ENCODE results near the gene TTC39C. TPM values are rescaled to one million over a fixed set of nuclear protein-coding genes. Genes with fewer than 3 reads are reported as not detected.
"Not testable (repeated sequence)": the region's sequence is repeated elsewhere in the genome, so short reads cannot be mapped to it uniquely, and the experiment has no call there.

TTC39C gene
- total and polyA plus RNA-seq, 4 donors: 12.2 to 31.7 (median 18.3) TPM

DNA sequence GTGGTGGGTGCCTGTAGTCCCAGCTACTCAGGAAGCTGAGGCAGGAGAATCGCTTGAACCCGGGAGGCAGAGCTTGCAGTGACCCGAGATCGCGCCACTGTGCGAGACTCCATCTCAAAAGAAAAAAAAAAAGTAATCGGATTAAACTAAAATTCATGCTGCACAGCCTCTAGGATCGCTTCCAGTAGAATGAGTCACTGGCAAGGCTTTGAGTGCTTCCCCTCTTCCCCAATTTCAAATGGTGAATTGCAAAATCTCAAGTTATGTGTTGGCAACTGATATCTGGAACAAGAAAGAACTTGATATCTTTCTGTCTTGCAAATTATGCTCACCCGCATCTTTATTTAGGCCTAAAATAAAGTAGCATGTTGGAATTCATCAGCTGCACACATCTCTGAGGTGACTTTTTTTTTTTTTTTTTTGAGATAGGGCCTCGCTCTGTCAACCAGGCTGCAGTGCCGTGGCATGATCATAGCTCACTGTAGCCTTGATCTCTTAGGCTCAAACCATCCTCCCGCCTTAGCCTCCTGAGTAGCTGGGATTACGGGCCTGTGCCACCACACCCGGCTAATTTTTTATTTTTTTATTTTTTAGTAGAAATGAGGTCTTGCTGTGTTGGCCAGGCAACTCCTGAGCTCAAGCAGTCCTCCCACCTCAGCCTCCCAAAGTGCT is 12.7 kb downstream of the TTC39C start:
- H3K27me3 ChIP-seq (ENCODE audit: control insufficient read depth, insufficient read depth, low read length): no peaks in the 10 kb centered on the region
- no peak for DNase-seq (ENCODE audit: low read depth in 4 of 6, low spot score in 6 of 6)
- 96% methylated on average over 9 of the region's 14 CpGs for WGBS (ENCODE audit: insufficient coverage)

DNA sequence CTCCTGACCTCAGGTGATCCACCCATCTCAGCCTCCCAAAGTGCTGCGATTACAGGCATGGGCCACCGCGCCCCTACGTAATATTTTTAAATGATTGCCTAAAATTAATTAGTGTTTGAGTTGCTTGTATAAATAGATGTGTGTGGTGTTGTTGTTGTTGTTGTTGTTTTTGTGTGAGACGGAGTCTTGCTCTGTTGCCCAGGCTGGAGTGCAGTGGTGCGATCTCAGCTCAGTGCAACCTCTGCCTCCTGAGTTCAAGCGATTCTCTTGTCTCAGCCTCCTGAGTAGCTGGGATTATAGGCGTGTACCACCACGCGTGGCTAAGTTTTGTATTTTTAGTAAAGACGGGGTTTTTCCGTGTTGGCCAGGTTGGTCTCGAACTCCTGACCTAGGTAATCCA is 14.4 kb downstream of the TTC39C start:
- not testable (repeated sequence) for H3K9me3 ChIP-seq (ENCODE audit: control insufficient read depth, insufficient read depth, low read length); H3K27me3 ChIP-seq (ENCODE audit: control insufficient read depth, insufficient read depth, low read length); H3K4me3 ChIP-seq (ENCODE audit: low read depth, low read length); DNase-seq (ENCODE audit: low read depth in 4 of 6, low spot score in 6 of 6); H3K4me1 ChIP-seq (ENCODE audit: control insufficient read depth, insufficient read depth, low read length); H3K36me3 ChIP-seq (ENCODE audit: control insufficient read depth, insufficient read depth, low read length); H3K27ac ChIP-seq (ENCODE audit: low read depth, low read length)
- 99% methylated on average over 9 of the region's 13 CpGs for WGBS (ENCODE audit: insufficient coverage)

More for the DNA sequence above, 12.7 kb downstream of the TTC39C start:
- Histone ChIP-seq H3K4me1 (ENCODE audit: control insufficient read depth, insufficient read depth, low read length) (peaks cover 3% of the 10 kb centered on the region), H3K9me3 (ENCODE audit: control insufficient read depth, insufficient read depth, low read length) (no peaks in the 10 kb centered on the region), H3K27ac (ENCODE audit: low read depth, low read length) (no peak overlapping the region), H3K4me3 (ENCODE audit: low read depth, low read length) (no peak overlapping the region), H3K36me3 (ENCODE audit: control insufficient read depth, insufficient read depth, low read length) (peaks cover 6% of the 10 kb centered on the region)

DNA sequence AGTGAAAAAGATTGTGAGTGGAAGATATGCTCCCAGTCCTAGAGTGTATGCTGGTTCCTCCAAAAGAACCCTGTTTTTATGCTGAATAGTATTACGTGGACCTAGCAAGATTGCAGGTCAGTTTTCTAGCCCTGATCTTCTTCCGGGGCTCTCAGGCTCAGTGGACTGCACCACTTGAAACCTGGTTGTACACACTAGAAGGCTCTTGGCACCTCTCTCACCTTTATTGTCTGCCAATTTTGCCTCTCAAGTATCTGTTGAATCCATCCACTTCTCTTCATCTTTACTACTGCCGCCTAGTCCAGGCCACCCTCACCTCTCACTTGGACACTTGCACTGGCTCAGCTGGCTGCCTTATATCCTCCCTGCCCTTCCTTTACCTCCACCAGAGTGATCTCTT is 16.8 kb downstream of the TTC39C start:
- Histone ChIP-seq H3K36me3 (ENCODE audit: control insufficient read depth, insufficient read depth, low read length) (no peaks in the 10 kb centered on the region), H3K4me3 (ENCODE audit: low read depth, low read length) (no peak overlapping the region), H3K27ac (ENCODE audit: low read depth, low read length) (no peak overlapping the region), H3K4me1 (ENCODE audit: control insufficient read depth, insufficient read depth, low read length) (no peaks in the 10 kb centered on the region), H3K27me3 (ENCODE audit: control insufficient read depth, insufficient read depth, low read length) (no peaks in the 10 kb centered on the region), H3K9me3 (ENCODE audit: control insufficient read depth, insufficient read depth, low read length) (no peaks in the 10 kb centered on the region)
- WGBS (ENCODE audit: insufficient coverage): 70% methylated on average over 3 of the region's 3 CpGs
- no peak for DNase-seq (ENCODE audit: low read depth in 4 of 6, low spot score in 6 of 6)

DNA sequence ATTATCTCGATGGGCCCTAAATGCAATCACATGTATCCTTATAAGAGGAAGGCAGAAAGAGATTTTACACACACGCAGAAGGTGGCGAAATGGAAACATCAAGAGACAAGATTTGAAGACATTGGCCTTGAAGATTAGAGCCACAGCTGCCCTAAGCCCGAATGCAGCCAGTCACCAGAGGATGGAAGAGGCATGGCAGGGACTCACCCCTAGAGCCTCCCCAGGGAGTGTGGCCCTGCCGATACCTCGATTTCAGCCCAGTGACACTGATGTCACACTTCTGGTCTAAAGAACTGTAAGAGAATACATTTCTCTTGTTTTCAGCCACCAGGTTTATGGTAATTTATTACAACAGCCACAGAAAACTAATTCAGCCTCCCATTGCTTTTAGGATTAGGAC is 17.4 kb downstream of the TTC39C start:
- H3K9me3 ChIP-seq (ENCODE audit: control insufficient read depth, insufficient read depth, low read length): no peaks in the 10 kb centered on the region
- H3K27ac ChIP-seq (ENCODE audit: low read depth, low read length): no peak overlapping the region
- no peaks in the 10 kb centered on the region for H3K4me1 ChIP-seq (ENCODE audit: control insufficient read depth, insufficient read depth, low read length)
- no peak for DNase-seq (ENCODE audit: low read depth in 4 of 6, low spot score in 6 of 6)
- H3K27me3 ChIP-seq (ENCODE audit: control insufficient read depth, insufficient read depth, low read length): no peaks in the 10 kb centered on the region
- 80% methylated on average over 1 of the region's 6 CpGs for WGBS (ENCODE audit: insufficient coverage)
- H3K36me3 ChIP-seq (ENCODE audit: control insufficient read depth, insufficient read depth, low read length): no peaks in the 10 kb centered on the region
- no peak overlapping the region for H3K4me3 ChIP-seq (ENCODE audit: low read depth, low read length)

DNA sequence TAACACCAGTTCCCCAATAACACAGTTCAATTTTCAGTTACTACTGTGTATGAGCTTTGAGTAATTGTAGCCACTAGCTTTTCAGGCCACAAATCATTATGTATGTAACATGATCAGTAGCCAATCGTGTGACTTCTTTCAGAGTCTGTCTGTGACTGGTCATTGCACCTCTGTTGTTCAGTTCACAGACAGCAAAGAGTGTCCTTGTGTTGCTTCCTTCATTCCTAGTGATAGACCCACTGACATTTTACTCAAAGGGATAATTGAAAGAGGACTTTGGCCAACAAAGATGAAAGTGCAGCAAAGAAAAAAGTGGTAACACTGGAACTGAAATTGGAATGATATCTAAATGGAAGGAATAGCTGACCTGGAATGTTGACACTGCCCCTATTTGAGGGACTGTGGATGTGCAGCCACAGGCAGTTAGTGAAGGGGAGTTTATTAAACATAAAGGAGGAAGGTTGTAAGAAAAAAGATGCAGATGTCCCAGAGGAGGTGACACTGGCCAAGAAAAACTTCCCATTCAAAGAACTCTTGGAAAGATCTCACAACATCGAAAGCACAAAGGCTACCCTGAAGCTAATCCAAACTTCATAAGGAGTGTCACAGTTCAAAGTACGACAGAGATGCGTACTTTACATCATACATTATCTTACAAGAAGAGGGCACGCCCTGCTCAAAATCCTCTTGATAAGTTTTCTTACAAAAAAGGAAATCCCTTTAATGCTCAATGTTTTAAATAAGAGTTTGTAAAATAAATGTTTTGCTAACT is 19.3 kb downstream of the TTC39C start:
- WGBS (ENCODE audit: insufficient coverage): 81% methylated on average over 2 of the region's 5 CpGs

DNA sequence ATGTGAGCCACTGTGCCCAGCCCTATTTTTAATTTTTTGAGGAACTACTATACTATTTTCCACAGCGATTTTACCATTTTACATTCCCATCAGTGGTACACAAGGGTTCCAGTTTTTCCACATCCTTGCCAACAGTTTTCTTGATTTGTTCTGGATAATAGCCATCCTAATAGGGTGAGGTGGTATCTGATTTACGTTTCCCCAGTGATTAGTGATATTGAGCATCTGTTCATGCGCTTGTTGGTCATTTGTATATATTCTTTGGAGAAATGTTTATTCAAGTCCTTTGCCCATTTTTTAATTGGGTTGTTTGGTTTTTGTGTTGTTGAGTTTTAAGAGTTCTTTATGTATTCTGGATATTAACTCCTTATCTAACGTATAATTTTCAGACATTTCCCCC is 20.8 kb downstream of the TTC39C start:
- no peaks in the 10 kb centered on the region for H3K9me3 ChIP-seq (ENCODE audit: control insufficient read depth, insufficient read depth, low read length)
- H3K4me3 ChIP-seq (ENCODE audit: low read depth, low read length): no peak overlapping the region
- H3K27me3 ChIP-seq (ENCODE audit: control insufficient read depth, insufficient read depth, low read length): no peaks in the 10 kb centered on the region
- H3K4me1 ChIP-seq (ENCODE audit: control insufficient read depth, insufficient read depth, low read length): no peaks in the 10 kb centered on the region
- DNase-seq (ENCODE audit: low read depth in 4 of 6, low spot score in 6 of 6): no peak
- no peaks in the 10 kb centered on the region for H3K36me3 ChIP-seq (ENCODE audit: control insufficient read depth, insufficient read depth, low read length)
- no peak overlapping the region for H3K27ac ChIP-seq (ENCODE audit: low read depth, low read length)
- no CpG with 5 or more reads among the region's 4 CpGs for WGBS (ENCODE audit: insufficient coverage)

More for the DNA sequence above, 19.3 kb downstream of the TTC39C start:
- no peak overlapping the region for H3K27ac ChIP-seq (ENCODE audit: low read depth, low read length)
- no peak overlapping the region for H3K4me3 ChIP-seq (ENCODE audit: low read depth, low read length)
- no peaks in the 10 kb centered on the region for H3K27me3 ChIP-seq (ENCODE audit: control insufficient read depth, insufficient read depth, low read length)
- DNase-seq (ENCODE audit: low read depth in 4 of 6, low spot score in 6 of 6): no peak
- no peaks in the 10 kb centered on the region for H3K9me3 ChIP-seq (ENCODE audit: control insufficient read depth, insufficient read depth, low read length)
- H3K4me1 ChIP-seq (ENCODE audit: control insufficient read depth, insufficient read depth, low read length): no peaks in the 10 kb centered on the region
- H3K36me3 ChIP-seq (ENCODE audit: control insufficient read depth, insufficient read depth, low read length): no peaks in the 10 kb centered on the region

DNA sequence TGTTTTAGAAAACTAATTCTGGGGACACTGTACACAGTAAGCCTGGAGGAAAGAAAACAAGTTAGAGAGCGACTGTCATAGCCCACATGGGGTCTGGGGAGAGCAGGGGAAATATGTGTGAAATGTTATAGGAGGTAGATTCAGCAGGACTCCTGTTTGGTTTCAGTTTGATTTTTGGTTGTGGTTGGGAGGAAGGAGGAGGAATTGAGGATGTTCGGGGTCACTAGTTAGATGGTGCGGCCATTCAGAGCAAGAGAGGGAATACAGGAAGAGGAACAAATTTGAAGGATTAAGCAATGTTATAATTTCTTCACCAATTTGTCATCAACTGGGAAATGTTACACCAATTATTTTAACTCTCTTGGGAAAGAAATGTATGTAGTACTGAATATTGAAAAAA is 25.1 kb downstream of the TTC39C start:
- no peak overlapping the region for H3K4me3 ChIP-seq (ENCODE audit: low read depth, low read length)
- H3K4me1 ChIP-seq (ENCODE audit: control insufficient read depth, insufficient read depth, low read length): no peaks in the 10 kb centered on the region
- no peak overlapping the region for H3K27ac ChIP-seq (ENCODE audit: low read depth, low read length)
- H3K36me3 ChIP-seq (ENCODE audit: control insufficient read depth, insufficient read depth, low read length): no peaks in the 10 kb centered on the region
- H3K9me3 ChIP-seq (ENCODE audit: control insufficient read depth, insufficient read depth, low read length): no peaks in the 10 kb centered on the region
- no peaks in the 10 kb centered on the region for H3K27me3 ChIP-seq (ENCODE audit: control insufficient read depth, insufficient read depth, low read length)
- 87% methylated on average over 1 of the region's 3 CpGs for WGBS (ENCODE audit: insufficient coverage)
- DNase-seq (ENCODE audit: low read depth in 4 of 6, low spot score in 6 of 6): no peak

DNA sequence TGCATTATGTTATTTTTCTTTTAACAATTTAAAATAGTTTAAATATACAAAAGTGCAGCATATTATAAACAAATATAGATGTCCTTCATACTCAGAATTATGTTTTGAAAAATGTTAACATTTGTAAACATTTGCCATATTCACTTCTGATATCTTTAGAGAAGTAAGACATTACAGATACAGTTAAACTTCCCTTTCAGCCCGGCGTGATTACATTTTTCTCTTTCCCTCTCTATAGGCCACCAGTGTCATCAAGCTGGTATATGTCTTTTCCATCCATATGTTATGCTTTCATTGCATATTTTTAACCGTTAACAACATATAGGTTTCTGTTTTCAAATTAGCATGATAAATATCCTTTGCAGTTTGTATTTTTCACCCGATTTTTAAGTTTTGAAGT is 27.1 kb downstream of the TTC39C start:
- H3K9me3 ChIP-seq (ENCODE audit: control insufficient read depth, insufficient read depth, low read length): no peaks in the 10 kb centered on the region
- WGBS (ENCODE audit: insufficient coverage): no CpG with 5 or more reads among the region's 4 CpGs
- H3K4me1 ChIP-seq (ENCODE audit: control insufficient read depth, insufficient read depth, low read length): no peaks in the 10 kb centered on the region
- no peaks in the 10 kb centered on the region for H3K36me3 ChIP-seq (ENCODE audit: control insufficient read depth, insufficient read depth, low read length)
- no peaks in the 10 kb centered on the region for H3K27me3 ChIP-seq (ENCODE audit: control insufficient read depth, insufficient read depth, low read length)
- DNase-seq (ENCODE audit: low read depth in 4 of 6, low spot score in 6 of 6): no peak
- H3K4me3 ChIP-seq (ENCODE audit: low read depth, low read length): no peak overlapping the region
- no peak overlapping the region for H3K27ac ChIP-seq (ENCODE audit: low read depth, low read length)

DNA sequence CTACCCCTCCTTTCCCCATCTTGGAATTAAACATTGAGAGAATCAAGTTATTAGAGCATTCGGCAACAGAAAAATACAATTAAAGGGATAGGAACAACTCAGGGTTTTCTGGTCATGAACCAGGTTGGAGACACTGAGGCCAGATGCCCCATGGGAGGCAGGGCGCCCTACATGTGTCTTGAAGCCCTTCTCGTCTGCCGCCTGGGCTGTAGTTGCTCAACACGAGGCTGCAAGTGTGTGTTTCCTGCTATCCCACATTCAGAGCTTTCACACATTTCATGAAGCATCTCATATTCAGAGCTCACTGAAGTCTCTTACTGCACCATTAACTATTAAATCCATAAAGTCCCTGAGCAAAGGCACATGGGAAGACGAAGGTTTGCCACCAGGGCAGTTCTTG is 28.8 kb downstream of the TTC39C start:
- H3K36me3 ChIP-seq (ENCODE audit: control insufficient read depth, insufficient read depth, low read length): no peaks in the 10 kb centered on the region
- no peaks in the 10 kb centered on the region for H3K9me3 ChIP-seq (ENCODE audit: control insufficient read depth, insufficient read depth, low read length)
- H3K27me3 ChIP-seq (ENCODE audit: control insufficient read depth, insufficient read depth, low read length): no peaks in the 10 kb centered on the region
- WGBS (ENCODE audit: insufficient coverage): 90% methylated on average over 5 of the region's 6 CpGs
- H3K27ac ChIP-seq (ENCODE audit: low read depth, low read length): no peak overlapping the region
- no peak for DNase-seq (ENCODE audit: low read depth in 4 of 6, low spot score in 6 of 6)
- no peak overlapping the region for H3K4me3 ChIP-seq (ENCODE audit: low read depth, low read length)
- no peaks in the 10 kb centered on the region for H3K4me1 ChIP-seq (ENCODE audit: control insufficient read depth, insufficient read depth, low read length)

DNA sequence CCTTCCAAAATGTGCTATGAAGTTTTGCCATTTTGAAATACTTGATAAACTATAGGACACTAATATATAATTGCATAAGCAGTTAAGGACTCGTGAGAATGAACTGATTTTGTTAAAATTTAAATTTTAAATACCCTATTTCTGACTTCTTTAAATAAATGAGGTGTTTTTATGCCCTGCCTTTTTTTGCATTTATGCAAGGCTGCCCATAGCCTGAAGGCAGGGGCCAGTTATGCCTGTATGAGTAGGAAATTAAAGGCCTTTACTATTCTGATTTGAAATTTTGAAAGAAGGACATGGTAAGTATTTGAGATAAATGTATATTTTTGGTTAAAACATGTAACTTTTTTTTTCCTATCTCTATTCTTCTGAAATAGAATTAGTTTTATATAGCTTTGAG is 33.7 kb downstream of the TTC39C start:
- WGBS (ENCODE audit: insufficient coverage): no CpG with 5 or more reads among the region's 1 CpG
- Histone ChIP-seq H3K4me1 (ENCODE audit: control insufficient read depth, insufficient read depth, low read length) (no peaks in the 10 kb centered on the region), H3K9me3 (ENCODE audit: control insufficient read depth, insufficient read depth, low read length) (no peaks in the 10 kb centered on the region), H3K27ac (ENCODE audit: low read depth, low read length) (no peak overlapping the region), H3K36me3 (ENCODE audit: control insufficient read depth, insufficient read depth, low read length) (no peaks in the 10 kb centered on the region), H3K4me3 (ENCODE audit: low read depth, low read length) (no peak overlapping the region), H3K27me3 (ENCODE audit: control insufficient read depth, insufficient read depth, low read length) (no peaks in the 10 kb centered on the region)
- no peak for DNase-seq (ENCODE audit: low read depth in 4 of 6, low spot score in 6 of 6)

Data from spinal cord (tissue), 10 donors.